CD4-positive, alpha-beta memory T cell (primary cell): ENCODE measurements around the gene POLDIP3. TPM values are rescaled to one million over a fixed set of nuclear protein-coding genes. Genes with fewer than 3 reads are reported as not detected.
"Not testable (repeated sequence)": the region's sequence is repeated elsewhere in the genome, so short reads cannot be mapped to it uniquely, and the experiment has no call there.

Experiments
- CTCF ChIA-PET: fragments of 350-600 bp; sonication (Branson Sonifier 250); formaldehyde crosslinking; loops from one replicate; lab custom pipeline; 2021; ENCODE audit warnings: inconsistent platforms; ENCODE audit not compliant: partially characterized antibody; lab: Charles Lee
- POLR2A ChIA-PET: fragments of 350-600 bp; sonication (Branson Sonifier 250); formaldehyde crosslinking; loops from one replicate; lab custom pipeline; 2021; ENCODE audit not compliant: partially characterized antibody; lab: Charles Lee
- DNase-seq, 5 donors: peaks; one replicate each; pipeline versions ENCODE4 v3.0.0 to v3.0.0-alpha.2; 2020 to 2022; ENCODE audit warnings: mixed read lengths in 1 of 5
- H3K27ac ChIP-seq: one replicate; pipeline ENCODE4 v1.7.0; 2013; ENCODE audit warnings: low read depth, low read length
- H3K27me3 ChIP-seq: 2 replicates; pipeline ENCODE4 v1.7.0; 2013; ENCODE audit warnings: mild to moderate bottlenecking, low read length, moderate library complexity; ENCODE audit not compliant: insufficient read depth
- H3K36me3 ChIP-seq: 2 replicates; pipeline ENCODE4 v1.7.0; 2013; ENCODE audit warnings: mild to moderate bottlenecking, low read length, moderate library complexity; ENCODE audit not compliant: insufficient read depth
- H3K4me1 ChIP-seq: 2 replicates; pipeline ENCODE4 v1.7.0; 2013; ENCODE audit warnings: mild to moderate bottlenecking, low read length, moderate library complexity; ENCODE audit not compliant: insufficient read depth
- H3K4me3 ChIP-seq, 2 donors: one replicate each; pipeline ENCODE4 v1.7.0; 2013; ENCODE audit warnings: low read length in 2 of 2, mild to moderate bottlenecking in 1 of 2
- H3K9me3 ChIP-seq, 2 donors: one replicate each; pipeline ENCODE4 v1.7.0; 2013; ENCODE audit warnings: low read length in 2 of 2, control low read depth in 1 of 2; ENCODE audit not compliant: control insufficient read depth in 1 of 2
- H3K27ac Mint-ChIP-seq, 7 donors: one replicate each; pipeline ENCODE4 v1.8.0; 2020 to 2021; ENCODE audit warnings: mixed read lengths in 7 of 7, mild to moderate bottlenecking in 6 of 7, inconsistent platforms in 3 of 7, moderate library complexity in 3 of 7
- H3K27me3 Mint-ChIP-seq, 2 donors: one replicate each; pipeline ENCODE4 v1.8.0; 2020 to 2021; ENCODE audit warnings: mixed read lengths in 2 of 2
- H3K36me3 Mint-ChIP-seq, 2 donors: one replicate each; pipeline ENCODE4 v1.8.0; 2020 to 2021; ENCODE audit warnings: mixed read lengths in 2 of 2, inconsistent platforms in 1 of 2, mild to moderate bottlenecking in 1 of 2
- H3K4me1 Mint-ChIP-seq, 4 donors: one replicate each; pipeline ENCODE4 v1.8.0; 2020 to 2021; ENCODE audit warnings: mixed read lengths in 4 of 4, mild to moderate bottlenecking in 1 of 4
- H3K4me3 Mint-ChIP-seq, 8 donors: one replicate each; pipeline ENCODE4 v1.8.0; 2020 to 2021; ENCODE audit warnings: mixed read lengths in 8 of 8, mild to moderate bottlenecking in 7 of 8, moderate library complexity in 6 of 8, inconsistent platforms in 3 of 8
- H3K9me3 Mint-ChIP-seq, 8 donors: one replicate each; pipeline ENCODE4 v1.8.0; 2020 to 2021; ENCODE audit warnings: mixed read lengths in 8 of 8, mild to moderate bottlenecking in 5 of 8, inconsistent platforms in 3 of 8, moderate library complexity in 1 of 8
- intact Hi-C: fragments of 100-400 bp; cut with micrococcal nuclease; formaldehyde crosslinking; loops from one replicate; pipeline ENCODE4 v1.15.1; 2023
- polyA plus RNA-seq, 2 donors: library from polyadenylated mRNA; unstranded; fragments of 300-500 nt; fragmentation: Illumina TruSeq; gene quantifications; one replicate each; pipeline ENCODE4 v1.2.3, GENCODE V29; 2021
- total RNA-seq, 2 experiments: library from RNA; stranded (reverse); gene quantifications; one replicate each; pipeline ENCODE4 v1.2.3, GENCODE V29; 2021

Gene POLDIP3
- total and polyA plus RNA-seq, 4 experiments from 2014 or later = 66.1 to 82.3 (median 77.8) TPM

DNA sequence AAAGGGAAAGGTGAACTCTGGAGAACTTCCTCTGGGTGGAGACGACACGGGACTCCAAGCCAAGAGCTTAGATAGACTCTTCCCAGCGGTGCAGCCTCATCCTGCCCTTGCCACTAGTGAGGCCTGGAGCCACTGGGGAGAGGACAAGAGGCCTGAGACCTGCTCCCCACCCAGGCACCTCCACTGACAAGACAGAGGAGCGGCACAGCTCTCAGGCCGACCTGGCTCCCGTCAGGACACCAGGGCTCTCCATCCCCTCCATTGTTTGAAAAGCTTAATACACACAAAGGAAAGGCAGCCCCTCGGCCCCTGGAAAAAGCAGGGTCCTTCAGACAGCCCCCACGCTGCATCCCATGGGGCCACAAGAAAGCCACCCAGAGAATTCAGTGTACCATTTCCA is 29.6 kb downstream of the POLDIP3 start:
- no peak overlapping the region for H3K27ac ChIP-seq
- peaks cover 40% of the 10 kb centered on the region for H3K36me3 ChIP-seq
- POLR2A ChIA-PET = interaction anchor here (0.6 to 2.9 kb wide), 4 partner anchors 15 to 86 kb away, joined by 3 to 9 read pairs (median 4); partner anchors contain the start of gene POLDIP3
- H3K4me1 ChIP-seq = peaks cover 7% of the 10 kb centered on the region
- no peak overlapping the region for H3K4me3 ChIP-seq
- CTCF ChIA-PET = interaction anchor here (1.6 kb wide), 1 partner anchor 12 kb away, joined by 3 read pairs; no protein-coding TSS in a partner anchor
- no peaks in the 10 kb centered on the region for H3K9me3 ChIP-seq
- Mint-ChIP-seq H3K36me3 (peaks cover 23 to 54% of the 10 kb centered on the region in 2 donors), H3K4me1 (peaks cover 9 to 25% (median 14%) of the 10 kb centered on the region in 4 donors), H3K27me3 (no peaks in the 10 kb centered on the region), H3K9me3 (no peaks in the 10 kb centered on the region), H3K4me3 (no peak overlapping the region), H3K27ac (peak overlapping the region in 2 of 7 donors; percentile 39 to 46)
- H3K27me3 ChIP-seq = no peaks in the 10 kb centered on the region
- intact Hi-C loops = no loop called here
- DNase-seq = no peak

DNA sequence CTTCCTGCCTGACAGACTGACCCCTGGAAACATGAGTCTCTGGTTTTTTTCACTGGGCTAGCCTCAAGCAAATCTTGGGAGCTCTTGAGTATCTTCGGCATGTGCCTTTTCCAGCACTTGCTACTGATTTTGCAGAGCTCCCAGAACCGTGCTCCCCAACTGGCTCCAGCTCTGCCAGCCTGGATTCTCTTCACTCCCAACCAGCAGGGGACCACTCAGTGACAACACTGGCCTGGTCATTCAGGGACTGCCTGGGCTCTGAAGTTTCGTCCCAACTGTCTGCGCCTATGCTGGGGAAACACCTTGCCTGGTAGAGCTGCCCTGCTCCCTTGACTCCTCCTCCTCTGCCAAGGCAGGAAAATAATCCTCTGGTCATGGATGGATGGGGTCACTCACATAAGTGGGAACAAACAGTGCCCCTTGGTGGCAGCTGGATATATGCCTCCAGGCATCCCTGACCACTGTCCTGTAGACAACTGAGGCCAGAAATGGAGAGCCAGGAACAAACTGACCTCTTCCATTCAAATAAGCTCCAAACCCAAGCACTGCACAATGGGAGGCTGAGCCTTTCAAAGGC is 30.2 kb downstream of the POLDIP3 start:
- Mint-ChIP-seq H3K4me3 (peak overlapping the region in 1 of 8 donors; percentile 17), H3K27ac (peak overlapping the region in 3 of 7 donors; percentile 39 to 61 (median 41)), H3K4me1 (peaks cover 9 to 25% (median 14%) of the 10 kb centered on the region in 4 donors), H3K9me3 (no peaks in the 10 kb centered on the region), H3K36me3 (peaks cover 23 to 49% of the 10 kb centered on the region in 2 donors), H3K27me3 (no peaks in the 10 kb centered on the region)
- intact Hi-C loops = no loop called here
- no peak for DNase-seq
- Histone ChIP-seq H3K27me3 (no peaks in the 10 kb centered on the region), H3K9me3 (no peaks in the 10 kb centered on the region), H3K4me3 (no peak overlapping the region), H3K27ac (no peak overlapping the region), H3K4me1 (peaks cover 7% of the 10 kb centered on the region), H3K36me3 (peaks cover 38% of the 10 kb centered on the region)
- POLR2A ChIA-PET = interaction anchor here (1.4 to 2.9 kb wide), 3 partner anchors 15 to 30 kb away, joined by 3 to 9 read pairs (median 6); partner anchors contain the start of gene POLDIP3
- CTCF ChIA-PET = interaction anchor here (1.6 kb wide), 1 partner anchor 13 kb away, joined by 3 read pairs; no protein-coding TSS in a partner anchor

DNA sequence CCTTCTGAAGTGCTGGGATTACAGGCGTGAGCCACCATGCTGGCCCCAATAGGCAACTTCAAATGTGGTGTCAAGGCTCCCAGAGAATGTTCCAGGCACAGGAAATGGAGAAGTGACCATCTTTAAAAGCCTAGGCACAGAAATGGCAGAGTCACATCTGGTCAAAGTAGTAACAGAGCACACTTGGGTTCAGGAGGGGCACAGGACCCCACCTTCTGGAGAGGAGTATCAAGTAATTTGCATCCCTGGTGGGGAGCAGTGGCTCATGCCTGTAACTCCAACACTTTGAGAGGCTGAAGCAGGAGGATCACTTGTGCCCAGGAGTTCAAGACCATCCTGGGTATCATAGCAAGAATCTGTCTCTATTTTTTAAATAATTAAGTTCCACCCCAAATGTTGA is 31.7 kb downstream of the POLDIP3 start:
- Mint-ChIP-seq H3K27me3 (no peaks in the 10 kb centered on the region), H3K4me3 (peak overlapping the region in 4 of 8 donors; percentile 13 to 96 (median 88)), H3K36me3 (peaks cover 22 to 53% of the 10 kb centered on the region in 2 donors), H3K9me3 (no peaks in the 10 kb centered on the region), H3K27ac (peak overlapping the region in 4 of 7 donors; percentile 21 to 84 (median 35)), H3K4me1 (peaks cover 9 to 25% (median 14%) of the 10 kb centered on the region in 4 donors)
- H3K27ac ChIP-seq = peak overlapping the region; percentile 12
- intact Hi-C loops = loop anchor here (1.0 kb wide), 1 partner anchor 31 kb away; the partner anchor contains the start of gene POLDIP3
- H3K36me3 ChIP-seq = peaks cover 46% of the 10 kb centered on the region
- no peaks in the 10 kb centered on the region for H3K27me3 ChIP-seq
- no peak overlapping the region for H3K4me3 ChIP-seq
- POLR2A ChIA-PET = interaction anchor here (1.6 to 2.9 kb wide), 3 partner anchors 14 to 33 kb away, joined by 8 to 9 read pairs (median 8); partner anchors contain the start of gene POLDIP3
- H3K4me1 ChIP-seq = peaks cover 7% of the 10 kb centered on the region
- CTCF ChIA-PET = interaction anchor here (0.7 kb wide), 1 partner anchor 451 kb away, joined by 3 read pairs; no protein-coding TSS in a partner anchor
- no peak for DNase-seq
- no peaks in the 10 kb centered on the region for H3K9me3 ChIP-seq

DNA sequence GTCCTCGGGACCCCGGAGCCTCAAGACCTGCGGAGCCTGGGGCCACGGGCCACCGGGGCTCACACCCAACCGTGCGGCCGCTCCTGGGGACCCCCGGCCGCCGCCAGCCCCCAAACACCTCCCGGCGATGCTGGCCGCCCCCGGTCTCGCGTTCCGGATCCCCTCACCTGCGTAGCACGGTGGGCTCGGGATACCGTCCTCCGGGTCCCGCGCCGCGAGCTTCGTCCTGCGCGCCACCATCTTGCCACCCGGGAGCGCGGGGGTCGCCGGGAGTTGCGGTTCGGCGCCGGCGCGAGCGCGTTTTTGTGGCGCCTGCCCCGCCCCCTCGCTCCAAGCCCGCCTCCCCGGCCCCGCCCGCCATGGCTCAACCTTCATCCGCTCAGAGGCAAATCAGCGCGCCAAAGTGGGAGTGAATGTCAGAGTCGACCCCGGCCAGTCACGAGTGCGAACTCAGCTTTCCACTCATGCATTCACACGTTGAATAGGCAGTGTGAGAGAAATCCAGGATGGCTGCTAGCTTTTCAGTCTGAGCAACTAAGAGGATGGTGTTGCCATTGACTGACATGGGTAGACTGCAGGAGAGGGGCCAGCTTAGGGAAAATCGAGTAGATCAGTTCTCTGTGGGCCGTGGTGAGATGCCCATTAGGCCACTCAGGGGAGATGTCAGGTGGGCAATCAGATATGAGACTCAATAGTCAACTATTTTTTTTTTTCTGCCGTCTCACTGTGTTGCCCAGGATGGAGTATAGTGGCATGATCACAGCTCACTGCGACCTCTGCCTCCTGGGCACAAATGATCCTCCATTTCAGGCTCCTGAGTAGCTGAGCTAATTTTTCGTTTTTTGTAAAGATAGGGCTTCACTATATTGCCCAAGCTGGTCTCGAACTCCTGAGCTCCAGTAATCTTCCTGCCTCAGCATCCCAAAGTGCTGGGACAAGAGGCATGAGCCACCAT is 32.6 kb downstream of the POLDIP3 start:
- Mint-ChIP-seq H3K27me3 (no peaks in the 10 kb centered on the region), H3K36me3 (peaks cover 14 to 47% of the 10 kb centered on the region in 2 donors), H3K9me3 (no peaks in the 10 kb centered on the region), H3K4me3 (peak overlapping the region; percentile 85 to 98 (median 92)), H3K4me1 (peaks cover 9 to 21% (median 14%) of the 10 kb centered on the region in 4 donors), H3K27ac (peak overlapping the region; percentile 81 to 92 (median 86))
- Histone ChIP-seq H3K4me1 (peaks cover 7% of the 10 kb centered on the region), H3K4me3 (peak overlapping the region in 1 of 2 donors; percentile 66), H3K27me3 (no peaks in the 10 kb centered on the region), H3K9me3 (no peaks in the 10 kb centered on the region), H3K36me3 (peaks cover 42% of the 10 kb centered on the region), H3K27ac (peak overlapping the region; percentile 59)
- POLR2A ChIA-PET = interaction anchor here (0.9 to 2.3 kb wide), 4 partner anchors 12 to 34 kb away, joined by 5 to 17 read pairs (median 8); partner anchors contain the start of gene POLDIP3
- CTCF ChIA-PET = no interaction called here
- intact Hi-C loops = loop anchor here (1.0 kb wide), 1 partner anchor 32 kb away; the partner anchor contains the start of gene POLDIP3
- peak; percentile 74 to 86 (median 79) for DNase-seq

DNA sequence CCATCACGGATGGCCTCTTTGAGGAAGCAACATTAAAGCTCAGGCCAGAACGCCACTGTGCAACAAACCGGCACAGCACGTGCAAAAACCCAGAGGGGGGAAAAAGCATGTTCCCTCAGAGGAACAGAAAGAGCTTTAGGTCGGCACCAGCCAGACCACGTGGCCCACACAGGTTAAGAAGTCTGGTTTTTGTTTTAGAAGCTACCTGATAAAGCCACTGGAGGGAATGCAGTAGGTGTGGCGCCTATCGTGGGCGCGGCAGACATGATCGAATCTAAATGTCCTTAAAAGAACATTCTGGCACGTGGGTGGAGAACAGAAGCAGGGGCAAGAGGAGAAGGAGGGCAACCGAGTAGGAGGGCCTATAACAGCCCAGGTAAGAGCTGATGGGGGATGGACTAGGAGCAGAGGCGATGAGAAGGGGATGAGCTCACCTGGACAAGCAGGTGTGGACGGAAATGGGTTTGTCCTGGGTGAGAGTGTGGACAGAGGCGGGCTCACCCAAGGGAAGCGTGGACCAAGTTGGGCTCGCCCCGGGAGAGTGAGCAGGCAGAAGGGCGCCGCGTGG is 33.4 kb downstream of the POLDIP3 start:
- peaks cover 34% of the 10 kb centered on the region for H3K36me3 ChIP-seq
- not testable (repeated sequence) for DNase-seq

GRCh38 chr22:42580040-42580439 is 34.6 kb downstream of the POLDIP3 start:
- peaks cover 22% of the 10 kb centered on the region for H3K36me3 ChIP-seq
- DNase-seq, intact Hi-C loops, POLR2A ChIA-PET, H3K27me3 Mint-ChIP-seq, H3K4me1 ChIP-seq, H3K9me3 Mint-ChIP-seq, H3K27ac Mint-ChIP-seq, H3K27ac ChIP-seq, H3K9me3 ChIP-seq, H3K27me3 ChIP-seq, CTCF ChIA-PET, H3K4me3 ChIP-seq: not testable (repeated sequence)
- Mint-ChIP-seq H3K4me3 (peak overlapping the region in 4 of 8 donors; percentile 35 to 46 (median 40)), H3K4me1 (peaks cover 9 to 21% (median 14%) of the 10 kb centered on the region in 4 donors), H3K36me3 (peaks cover 3 to 33% of the 10 kb centered on the region in 2 donors)

More for the DNA sequence above, 33.4 kb downstream of the POLDIP3 start:
- ChIA-PET CTCF (interaction anchor here (1.2 kb wide), 1 partner anchor 30 kb away, joined by 3 read pairs; no protein-coding TSS in a partner anchor), POLR2A (interaction anchor here (0.7 to 2.3 kb wide), 4 partner anchors 13 to 39 kb away, joined by 3 to 17 read pairs (median 8); partner anchors contain the start of gene POLDIP3)
- intact Hi-C loops, H3K9me3 ChIP-seq, H3K4me1 ChIP-seq, H3K27me3 ChIP-seq, H3K9me3 Mint-ChIP-seq, H3K27me3 Mint-ChIP-seq: not testable (repeated sequence)
- Mint-ChIP-seq H3K36me3 (peaks cover 8 to 40% of the 10 kb centered on the region in 2 donors), H3K4me3 (peak overlapping the region; percentile 96 to 98 (median 98)), H3K4me1 (peaks cover 9 to 21% (median 14%) of the 10 kb centered on the region in 4 donors), H3K27ac (peak overlapping the region; percentile 83 to 97 (median 94))
- Histone ChIP-seq H3K27ac (peak overlapping the region; percentile 59), H3K4me3 (peak overlapping the region in 1 of 2 donors; percentile 66)
